Measurements from ENCODE around the gene C1orf50.
"Not testable (repeated sequence)": the region's sequence is repeated elsewhere in the genome, so short reads cannot be mapped to it uniquely, and the experiment has no call there.

C1orf50 gene

GRCh38 chr1:42766741-42767509 is at the start of gene C1orf50, which contains the start of gene P3H1:
Gene C1orf50 (plus strand): TSS chr1:42767249. CDS start chr1:42767312, 63 bp downstream.
Gene P3H1 (minus strand): TSS chr1:42767028. CDS start chr1:42766971, 57 bp downstream.
- peak; percentile 83 to 100 (median 99) for DNase-seq

DNA sequence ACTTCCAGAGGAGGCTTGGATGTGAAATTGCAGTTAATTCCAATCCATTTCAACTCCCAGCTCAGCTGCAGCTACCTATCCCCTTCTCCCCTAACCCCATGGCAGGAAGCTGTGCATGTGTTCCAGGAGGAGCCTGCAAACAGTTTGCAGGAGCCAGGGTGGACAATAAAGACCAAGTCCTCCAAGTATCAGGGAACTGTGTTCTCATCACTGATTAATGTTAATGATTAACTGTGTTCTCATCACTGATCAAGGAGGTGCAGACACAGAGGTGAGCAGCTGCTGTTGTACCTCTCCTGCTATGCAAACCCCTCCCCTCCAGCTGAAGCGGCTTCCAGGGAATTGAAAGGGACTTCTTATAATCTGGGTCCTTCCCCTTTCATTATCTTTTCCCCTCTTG is 46.2 kb upstream of the C1orf50 start:
- DNase-seq = no peak

- DNase-seq = no peak
These were observed 45.1 kb upstream of the C1orf50 start for GRCh38 chr1:42721926-42722325.

DNA sequence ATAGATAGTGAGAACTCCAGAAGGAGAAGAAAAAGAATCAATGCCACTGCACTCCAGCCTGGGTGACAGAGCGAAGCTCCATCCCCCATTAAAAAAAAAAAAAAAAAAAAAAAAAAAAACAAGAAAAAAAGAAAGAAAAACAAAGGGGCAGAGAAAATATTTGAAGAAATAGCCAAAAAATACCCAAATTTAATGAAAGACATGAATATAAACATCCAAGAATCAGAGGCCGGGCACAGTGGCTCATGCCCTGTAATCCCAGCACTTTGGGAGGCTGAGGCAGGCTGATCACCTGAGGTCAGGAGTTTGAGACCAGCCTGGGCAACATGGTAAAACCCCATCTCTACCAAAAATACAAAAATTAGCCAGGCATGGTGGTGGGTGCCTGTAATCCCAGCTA is 44.6 kb upstream of the C1orf50 start:
- DNase-seq = not testable (repeated sequence)

- no peak for DNase-seq
These were observed 43.5 kb upstream of the C1orf50 start for GRCh38 chr1:42723511-42723910.

DNA sequence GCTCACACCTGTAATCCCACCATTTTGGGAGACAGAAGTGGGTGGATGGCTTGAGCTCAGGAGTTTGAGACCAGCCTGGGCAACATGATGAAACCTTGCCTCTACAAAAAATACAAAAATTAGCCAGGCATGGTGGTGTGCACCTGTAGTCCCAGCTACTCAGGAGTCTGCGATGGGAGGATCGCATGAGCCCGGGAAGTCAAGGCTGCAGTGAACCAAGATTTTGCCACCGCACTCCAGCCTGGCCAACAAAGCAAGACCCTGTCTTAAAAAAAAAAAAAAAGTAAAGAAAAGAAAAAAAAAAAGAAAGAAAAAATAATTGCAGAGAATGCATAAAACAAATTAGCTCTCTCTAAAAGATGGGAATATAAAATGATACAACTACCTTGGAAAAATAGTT is 41.2 kb upstream of the C1orf50 start:
- DNase-seq = not testable (repeated sequence)

DNA sequence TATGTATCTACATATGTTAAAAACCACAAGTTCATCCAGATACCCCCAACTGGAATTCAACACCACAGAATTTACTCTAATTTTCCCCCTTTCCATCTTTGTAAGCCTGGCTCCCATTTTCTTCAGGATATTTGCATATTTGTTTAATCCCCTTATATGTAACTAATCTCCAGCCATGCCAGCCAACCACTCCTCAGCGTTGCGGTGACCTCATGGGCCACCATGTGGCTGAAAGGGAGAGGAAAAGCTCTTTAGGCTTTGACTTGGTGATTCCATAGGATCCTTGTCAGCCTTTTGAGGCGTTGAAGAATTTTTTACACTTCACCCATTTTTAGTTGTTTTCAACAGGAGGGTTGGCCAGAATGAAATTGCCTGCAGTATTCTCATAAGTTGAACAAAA is 37.0 kb upstream of the C1orf50 start:
- DNase-seq = no peak

GRCh38 chr1:42730988-42731387 is 36.1 kb upstream of the C1orf50 start:
- DNase-seq = no peak

GRCh38 chr1:42731585-42731984 is 35.5 kb upstream of the C1orf50 start:
- no peak for DNase-seq

DNA sequence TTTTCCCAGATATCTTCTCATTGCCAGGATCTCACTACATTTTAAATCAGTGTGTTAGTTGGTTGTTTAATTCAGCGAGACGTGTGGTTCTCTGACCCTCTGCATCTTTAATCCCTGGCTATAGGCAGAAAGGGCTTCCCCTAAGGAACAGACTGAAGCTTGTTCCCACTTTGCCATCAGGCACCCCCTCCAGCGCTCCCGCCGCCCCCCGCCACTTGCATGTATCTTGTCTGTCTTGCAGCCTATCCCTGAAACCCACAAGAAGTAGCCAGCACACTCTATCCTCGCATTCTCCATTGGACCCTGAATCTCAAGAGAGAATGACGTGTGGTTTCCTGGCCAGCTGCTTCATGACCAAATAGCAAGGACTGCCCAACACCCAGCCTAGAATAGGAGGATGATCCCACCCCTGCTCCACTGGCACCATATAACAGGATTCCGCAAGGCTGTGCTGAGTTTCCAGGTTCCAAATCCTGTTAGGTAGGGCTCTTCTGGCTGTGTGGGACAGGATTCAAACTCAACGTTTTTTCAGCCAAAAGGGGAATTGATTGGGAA is 34.8 kb upstream of the C1orf50 start:
- no peak for DNase-seq

GRCh38 chr1:42733415-42734200 is 33.4 kb upstream of the C1orf50 start:
- no peak for DNase-seq

DNA sequence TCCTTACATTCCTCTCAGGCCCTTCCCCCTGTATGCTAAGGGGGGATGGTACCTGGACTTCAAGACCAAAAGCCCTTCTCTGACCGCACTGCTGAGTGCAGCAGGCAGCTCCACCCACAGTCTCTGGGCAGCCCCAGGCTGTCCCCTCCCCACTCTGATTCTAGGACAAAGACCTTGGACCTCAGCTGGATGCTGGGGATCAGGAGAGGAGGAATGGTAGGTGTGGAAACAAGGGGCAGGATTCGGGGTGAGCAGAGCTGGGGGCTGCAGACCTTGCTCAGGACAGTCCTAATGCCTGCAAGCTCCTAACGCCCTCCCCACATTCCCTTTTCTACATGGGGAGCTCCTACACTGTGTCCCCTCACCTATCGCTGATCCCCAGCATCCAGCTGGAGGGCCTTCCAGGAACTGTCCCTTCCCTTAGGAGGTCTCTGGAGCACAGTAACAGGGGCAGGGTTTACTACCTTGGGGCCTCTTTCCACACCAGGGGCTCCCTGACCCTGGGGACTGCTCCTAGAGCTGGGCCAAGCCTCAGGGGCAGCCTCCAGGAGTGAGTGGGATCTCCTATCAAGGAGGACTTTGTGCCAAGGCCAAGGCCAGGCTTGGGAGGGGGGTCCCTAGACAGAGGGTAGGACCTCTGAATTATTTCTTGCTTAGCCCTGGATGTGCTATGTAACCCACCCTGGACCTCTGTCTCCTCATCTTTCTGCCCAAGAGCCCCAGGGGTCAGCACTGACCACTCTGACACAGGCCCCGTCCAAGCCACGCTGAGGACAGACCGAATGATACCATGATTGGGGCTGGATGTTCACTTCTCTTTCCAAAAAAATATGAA is 32.6 kb upstream of the C1orf50 start:
- DNase-seq = no peak

- DNase-seq = no peak
These were observed 32.0 kb upstream of the C1orf50 start for GRCh38 chr1:42735056-42735455.

DNA sequence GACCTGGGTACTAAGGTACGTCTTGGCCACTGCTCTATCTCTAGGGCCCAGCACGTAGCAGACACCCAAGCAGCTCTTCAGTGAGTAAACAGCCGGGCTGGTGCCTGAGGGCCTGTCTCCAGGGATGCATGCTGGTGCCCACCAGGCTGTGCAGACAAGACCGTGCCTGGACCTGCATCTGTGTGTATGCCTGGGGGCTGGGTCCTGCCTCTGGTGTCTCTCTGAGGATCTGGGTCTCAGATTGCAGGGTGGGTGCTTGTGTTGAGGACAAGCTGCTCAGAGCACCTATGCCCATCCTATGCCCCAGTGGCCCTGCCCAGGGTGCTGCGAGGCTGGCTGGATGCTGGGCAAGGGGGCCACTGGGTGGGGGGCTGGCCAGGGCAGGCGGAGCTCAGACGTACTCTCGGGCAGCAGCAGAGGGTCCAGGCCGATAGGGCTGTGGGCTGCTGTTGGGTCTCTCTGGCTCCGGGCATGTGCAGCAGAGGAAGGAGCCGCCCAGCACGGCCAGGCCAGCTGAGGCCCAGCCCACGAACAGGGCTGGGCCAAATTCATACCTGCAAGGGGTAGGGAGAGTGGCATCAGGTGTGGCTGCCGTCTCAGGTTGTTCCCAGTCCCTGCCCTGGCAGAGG is 31.5 kb upstream of the C1orf50 start:
- no peak for DNase-seq

DNA sequence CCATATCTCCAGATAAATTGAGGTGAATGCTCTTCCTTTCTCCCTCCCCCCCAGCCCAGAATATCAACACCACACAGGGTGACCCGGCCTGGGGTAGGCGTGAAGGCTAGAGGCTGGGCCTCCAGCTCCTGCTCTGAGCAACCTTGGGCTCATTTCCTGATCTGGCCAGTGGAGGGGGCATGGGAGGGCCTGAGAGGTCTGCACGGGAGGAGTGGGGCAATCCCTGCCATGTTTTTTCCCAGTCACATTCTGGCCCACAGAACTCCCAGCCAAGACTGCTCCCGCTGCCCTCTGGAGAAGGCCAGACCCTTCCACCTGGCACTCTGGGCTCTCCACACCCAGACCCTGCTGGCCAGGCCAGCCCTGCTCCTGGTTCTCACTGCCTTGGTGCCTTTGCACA is 30.9 kb upstream of the C1orf50 start:
- no peak for DNase-seq

GRCh38 chr1:42736571-42737200 is 30.4 kb upstream of the C1orf50 start:
- DNase-seq = no peak

DNA sequence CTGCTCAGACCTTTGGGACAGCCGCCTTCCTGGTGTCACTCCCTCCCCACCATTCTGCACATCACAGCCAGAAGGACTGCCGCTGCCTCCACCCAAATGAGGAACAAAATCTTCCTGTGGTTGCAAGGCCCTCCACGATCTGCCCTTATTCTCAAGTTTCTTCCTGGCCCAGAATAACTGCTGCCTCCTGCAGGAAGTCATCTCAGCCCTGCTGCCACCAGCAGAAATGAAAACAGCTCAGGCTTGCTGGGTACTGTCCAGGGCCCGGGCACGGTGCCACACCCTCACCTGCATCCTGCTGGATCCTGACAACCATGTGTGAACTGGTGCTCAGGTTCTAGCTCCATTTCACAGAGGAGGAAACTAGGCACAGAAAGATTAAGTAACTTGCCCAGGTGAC is 29.8 kb upstream of the C1orf50 start:
- peak in 6 of 51 donors; percentile 7 to 29 (median 10) for DNase-seq

DNA sequence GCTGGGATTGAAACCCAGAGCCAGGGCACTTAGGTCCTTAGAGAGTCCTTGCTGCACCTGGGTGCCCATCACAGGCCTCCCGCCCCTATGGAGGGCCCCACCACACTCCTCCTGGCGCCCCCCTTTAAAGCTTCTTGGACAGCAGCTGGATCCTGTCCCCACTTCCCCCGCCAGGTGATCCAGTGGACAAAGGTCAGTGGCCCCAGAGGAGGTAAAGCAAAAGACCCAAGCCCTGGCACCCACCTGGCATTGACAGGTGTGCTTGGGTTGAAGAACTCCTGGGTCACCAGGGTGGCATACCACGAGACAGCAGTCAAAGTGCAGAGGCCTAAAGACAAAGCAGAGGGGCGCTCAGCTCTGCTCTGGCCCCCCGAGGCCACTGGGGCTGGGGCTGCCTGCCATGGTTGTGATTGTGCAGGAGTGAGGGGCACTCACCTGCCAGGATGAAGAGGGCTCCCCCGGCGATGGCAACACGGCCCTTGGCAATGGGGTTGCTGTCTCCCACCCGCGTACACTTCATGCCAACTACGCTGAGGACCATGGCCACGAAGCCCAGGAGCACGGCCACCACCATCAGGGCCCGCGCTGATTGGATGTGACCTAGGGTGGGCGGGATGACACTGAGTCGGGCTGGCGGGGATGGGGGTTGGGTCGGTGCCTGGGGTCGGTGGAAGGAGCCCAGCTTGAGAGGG is 28.9 kb upstream of the C1orf50 start:
- DNase-seq = no peak

DNA sequence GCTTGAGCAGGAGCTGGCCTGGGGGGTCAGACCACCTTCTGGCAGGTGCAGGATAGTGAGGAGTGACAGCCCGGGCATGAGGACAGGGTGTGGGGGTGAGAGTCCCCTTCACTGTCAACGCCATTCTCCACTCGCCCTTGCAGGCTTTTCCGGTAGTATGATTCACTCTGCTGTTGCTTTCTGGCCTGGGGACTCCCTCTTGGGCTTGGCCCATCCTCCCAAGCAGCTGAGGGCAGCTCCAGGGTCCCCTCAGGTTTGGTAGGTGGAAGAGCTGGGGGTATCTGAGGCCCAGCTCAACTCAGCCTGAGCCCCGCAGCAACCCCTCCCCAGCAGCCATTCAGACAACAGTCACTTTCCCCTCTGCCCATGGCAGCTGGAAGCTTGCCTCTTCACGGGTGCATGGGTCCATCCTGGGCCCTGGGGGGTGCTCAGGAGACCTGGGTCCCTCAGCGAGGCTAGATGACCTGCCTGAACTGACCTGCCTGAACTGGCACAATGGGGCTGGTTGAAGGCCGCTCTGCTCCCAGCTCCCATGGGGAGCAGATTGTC is 28.3 kb upstream of the C1orf50 start:
- DNase-seq = no peak
